Loucy (cell line): ENCODE measurements around the gene ACVR2B.

Experiments
- EZH2phosphoT487 ChIP-seq: fragments of 200-600 bp; IDR thresholded peaks from 2 replicates; pipeline ENCODE4 v1.6.1; 2018; ENCODE audit warnings: antibody characterized with exemption, mild to moderate bottlenecking, moderate library complexity, borderline replicate concordance
- TF ChIP-seq, protein P1 (sequence below): fragments of 200-600 bp; sonication (generic); conservative IDR thresholded peaks from 2 replicates; pipeline ENCODE4 v1.5.1; 2014; ENCODE audit warnings: mild to moderate bottlenecking, antibody characterized with exemption, low read length

DNA sequence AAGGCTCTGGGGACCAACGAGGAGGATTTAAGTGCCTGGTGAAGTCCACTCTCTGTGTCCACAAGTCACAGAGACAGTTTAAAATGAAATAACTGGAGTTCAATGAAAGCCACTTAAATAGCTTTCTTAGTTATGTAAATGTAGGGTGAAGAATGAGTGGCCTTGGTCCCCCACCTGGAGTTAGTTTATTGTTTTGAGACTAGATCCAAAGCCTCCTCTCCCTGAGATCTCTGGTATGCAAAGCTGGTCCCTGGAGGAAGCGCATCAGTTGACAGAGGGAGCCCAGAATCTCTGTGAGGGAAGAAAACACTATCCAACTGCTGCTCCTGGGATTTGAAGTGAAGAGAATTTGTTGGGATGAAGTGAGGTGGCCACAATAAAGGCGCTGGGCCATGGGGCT lies 83.0 kb downstream of the ACVR2B start:
- TF ChIP-seq EZH2phosphoT487, result no peak
- TF ChIP-seq, protein P1, sequence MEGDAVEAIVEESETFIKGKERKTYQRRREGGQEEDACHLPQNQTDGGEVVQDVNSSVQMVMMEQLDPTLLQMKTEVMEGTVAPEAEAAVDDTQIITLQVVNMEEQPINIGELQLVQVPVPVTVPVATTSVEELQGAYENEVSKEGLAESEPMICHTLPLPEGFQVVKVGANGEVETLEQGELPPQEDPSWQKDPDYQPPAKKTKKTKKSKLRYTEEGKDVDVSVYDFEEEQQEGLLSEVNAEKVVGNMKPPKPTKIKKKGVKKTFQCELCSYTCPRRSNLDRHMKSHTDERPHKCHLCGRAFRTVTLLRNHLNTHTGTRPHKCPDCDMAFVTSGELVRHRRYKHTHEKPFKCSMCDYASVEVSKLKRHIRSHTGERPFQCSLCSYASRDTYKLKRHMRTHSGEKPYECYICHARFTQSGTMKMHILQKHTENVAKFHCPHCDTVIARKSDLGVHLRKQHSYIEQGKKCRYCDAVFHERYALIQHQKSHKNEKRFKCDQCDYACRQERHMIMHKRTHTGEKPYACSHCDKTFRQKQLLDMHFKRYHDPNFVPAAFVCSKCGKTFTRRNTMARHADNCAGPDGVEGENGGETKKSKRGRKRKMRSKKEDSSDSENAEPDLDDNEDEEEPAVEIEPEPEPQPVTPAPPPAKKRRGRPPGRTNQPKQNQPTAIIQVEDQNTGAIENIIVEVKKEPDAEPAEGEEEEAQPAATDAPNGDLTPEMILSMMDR, result no peak
